ENCODE data around the gene TAB2.

- no peak for TF ChIP-seq EZH2phosphoT487 (IDR thresholded peaks at IDR 0.05; ENCODE audit: low read depth, severe bottlenecking, unreplicated experiment)
- no peak for TF ChIP-seq CTCF (IDR thresholded peaks at IDR 0.05; ENCODE audit: poor library complexity)
Observed at GRCh38 chr6:149380523-149380922, 63.0 kb downstream of the TAB2 start.
